Osteoblast (primary cell): Measurements from ENCODE around the gene FRMD4A. TPM values are rescaled to one million over a fixed set of nuclear protein-coding genes. Genes with fewer than 3 reads are reported as not detected.
"Not testable (repeated sequence)": the region's sequence is repeated elsewhere in the genome, so short reads cannot be mapped to it uniquely, and the experiment has no call there.

Experiments used
- DNase-seq: peaks from one replicate; pipeline ENCODE4 v3.0.0; 2011; ENCODE audit warnings: low spot score, mixed read lengths; ENCODE audit not compliant: insufficient read length; ENCODE audit errors: missing footprints
- H2AFZ ChIP-seq: 2 replicates; pipeline ENCODE4 v1.6.0; 2011; ENCODE audit warnings: mild to moderate bottlenecking, low read length
- H3K27ac ChIP-seq: 2 replicates; pipeline ENCODE4 v1.5.1; 2011; ENCODE audit warnings: mild to moderate bottlenecking, low read depth, low read length, moderate library complexity
- H3K27me3 ChIP-seq: 2 replicates; pipeline ENCODE4 v1.6.0; 2012; ENCODE audit warnings: mild to moderate bottlenecking, control low read depth, inconsistent platforms, low read length, moderate library complexity; ENCODE audit not compliant: insufficient read depth
- H3K36me3 ChIP-seq: 2 replicates; pipeline ENCODE4 v1.5.1; 2011; ENCODE audit warnings: mild to moderate bottlenecking, low read length, control low read depth, moderate library complexity; ENCODE audit not compliant: insufficient read depth
- H3K4me1 ChIP-seq: 2 replicates; pipeline ENCODE4 v1.5.1; 2011; ENCODE audit warnings: mild to moderate bottlenecking, low read length, control low read depth, moderate library complexity; ENCODE audit not compliant: insufficient read depth
- H3K4me2 ChIP-seq: 2 replicates; pipeline ENCODE4 v1.6.0; 2011; ENCODE audit warnings: mild to moderate bottlenecking, low read length; ENCODE audit not compliant: insufficient read depth
- H3K4me3 ChIP-seq: fragments of 200-600 bp; sonication (generic); 3 replicates; pipeline ENCODE4 v1.5.1; 2012; ENCODE audit warnings: mild to moderate bottlenecking, low read length, inconsistent platforms; ENCODE audit not compliant: insufficient read depth
- H3K79me2 ChIP-seq: 2 replicates; pipeline ENCODE4 v1.6.0; 2012; ENCODE audit warnings: mild to moderate bottlenecking, low read length, control low read depth, inconsistent platforms; ENCODE audit not compliant: insufficient read depth
- H3K9me3 ChIP-seq: 2 replicates; pipeline ENCODE4 v1.5.1; 2011; ENCODE audit warnings: low read depth, low read length, control low read depth
- H4K20me1 ChIP-seq: 2 replicates; pipeline ENCODE4 v1.6.0; 2012; ENCODE audit warnings: mild to moderate bottlenecking, low read length, control low read depth; ENCODE audit not compliant: insufficient read depth
- total RNA-seq: library from RNA; depleted of rRNA; stranded (reverse); fragments of >200 nt; gene quantifications from 2 replicates; pipeline ENCODE4 v1.2.3, GENCODE V29; 2012
- TF ChIP-seq, protein P1 (sequence below): IDR thresholded peaks from 2 replicates; pipeline ENCODE4 v1.5.1; 2011; ENCODE audit warnings: mild to moderate bottlenecking, low read depth, low read length, moderate library complexity; ENCODE audit errors: extremely low read depth

FRMD4A gene
- total RNA-seq, 1 donor, result 41.3 TPM

GRCh38 chr10:13921941-13922340 is 408.8 kb downstream of the FRMD4A start:
- Histone ChIP-seq H3K4me2 (no peak overlapping the region), H3K79me2 (no peaks in the 10 kb centered on the region), H3K9me3 (no peaks in the 10 kb centered on the region), H4K20me1 (no peaks in the 10 kb centered on the region), H3K4me3 (no peak overlapping the region), H3K36me3 (no peaks in the 10 kb centered on the region), H3K27me3 (no peaks in the 10 kb centered on the region), H3K4me1 (peaks cover 39% of the 10 kb centered on the region), H3K27ac (peak overlapping the region; percentile 92), H2AFZ (no peak overlapping the region)
- TF ChIP-seq, protein P1, sequence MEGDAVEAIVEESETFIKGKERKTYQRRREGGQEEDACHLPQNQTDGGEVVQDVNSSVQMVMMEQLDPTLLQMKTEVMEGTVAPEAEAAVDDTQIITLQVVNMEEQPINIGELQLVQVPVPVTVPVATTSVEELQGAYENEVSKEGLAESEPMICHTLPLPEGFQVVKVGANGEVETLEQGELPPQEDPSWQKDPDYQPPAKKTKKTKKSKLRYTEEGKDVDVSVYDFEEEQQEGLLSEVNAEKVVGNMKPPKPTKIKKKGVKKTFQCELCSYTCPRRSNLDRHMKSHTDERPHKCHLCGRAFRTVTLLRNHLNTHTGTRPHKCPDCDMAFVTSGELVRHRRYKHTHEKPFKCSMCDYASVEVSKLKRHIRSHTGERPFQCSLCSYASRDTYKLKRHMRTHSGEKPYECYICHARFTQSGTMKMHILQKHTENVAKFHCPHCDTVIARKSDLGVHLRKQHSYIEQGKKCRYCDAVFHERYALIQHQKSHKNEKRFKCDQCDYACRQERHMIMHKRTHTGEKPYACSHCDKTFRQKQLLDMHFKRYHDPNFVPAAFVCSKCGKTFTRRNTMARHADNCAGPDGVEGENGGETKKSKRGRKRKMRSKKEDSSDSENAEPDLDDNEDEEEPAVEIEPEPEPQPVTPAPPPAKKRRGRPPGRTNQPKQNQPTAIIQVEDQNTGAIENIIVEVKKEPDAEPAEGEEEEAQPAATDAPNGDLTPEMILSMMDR, result no peak
- no peak for DNase-seq

GRCh38 chr10:13921131-13921530 is 409.6 kb downstream of the FRMD4A start:
- DNase-seq, H3K27ac ChIP-seq, H3K36me3 ChIP-seq, H3K4me2 ChIP-seq, H3K4me3 ChIP-seq, H3K27me3 ChIP-seq, H3K9me3 ChIP-seq, H2AFZ ChIP-seq, H4K20me1 ChIP-seq, H3K79me2 ChIP-seq: not testable (repeated sequence)
- H3K4me1 ChIP-seq, result peaks cover 39% of the 10 kb centered on the region

- no peaks in the 10 kb centered on the region for H3K36me3 ChIP-seq
- H3K9me3 ChIP-seq, result no peaks in the 10 kb centered on the region
- no peaks in the 10 kb centered on the region for H3K27me3 ChIP-seq
- H2AFZ ChIP-seq, result no peak overlapping the region
- H3K27ac ChIP-seq, result peak overlapping the region; percentile 15
- no peaks in the 10 kb centered on the region for H3K79me2 ChIP-seq
- H3K4me1 ChIP-seq, result peaks cover 42% of the 10 kb centered on the region
- H3K4me3 ChIP-seq, result no peak overlapping the region
- TF ChIP-seq, protein P1, result no peak
- DNase-seq, result no peak
- H3K4me2 ChIP-seq, result peak overlapping the region; percentile 20
- H4K20me1 ChIP-seq, result no peaks in the 10 kb centered on the region
These were observed 410.3 kb downstream of the FRMD4A start for GRCh38 chr10:13920465-13920864.

GRCh38 chr10:13920031-13920430 is 410.7 kb downstream of the FRMD4A start:
- peak overlapping the region; percentile 39 for H2AFZ ChIP-seq
- H3K4me2 ChIP-seq, result peak overlapping the region; percentile 20
- peaks cover 42% of the 10 kb centered on the region for H3K4me1 ChIP-seq
- H3K4me3 ChIP-seq, result no peak overlapping the region
- H3K27me3 ChIP-seq, result no peaks in the 10 kb centered on the region
- TF ChIP-seq, protein P1, result no peak
- peak overlapping the region; percentile 15 for H3K27ac ChIP-seq
- DNase-seq, result no peak
- H3K79me2 ChIP-seq, result no peaks in the 10 kb centered on the region
- H3K9me3 ChIP-seq, result no peaks in the 10 kb centered on the region
- H4K20me1 ChIP-seq, result no peaks in the 10 kb centered on the region
- H3K36me3 ChIP-seq, result no peaks in the 10 kb centered on the region
